ENCODE results near the gene RNPEPL1. TPM values are rescaled to one million over a fixed set of nuclear protein-coding genes. Genes with fewer than 3 reads are reported as not detected.
A peak's percentile ranks its signal among the peaks of the same experiment; 100 is the strongest.

The RNPEPL1 gene
- total and polyA plus RNA-seq, 2 donors = 14.3 to 109 TPM

GRCh38 chr2:240578488-240578887 lies 10.2 kb downstream of the RNPEPL1 start:
- no peak for DNase-seq (ENCODE audit: low read depth in 6 of 9, low spot score in 9 of 9)
- Histone ChIP-seq H3K27me3 (ENCODE audit: control insufficient read depth in 2 of 2, insufficient read depth in 1 of 2, low read length in 1 of 2) (no peaks in the 10 kb centered on the region), H3K36me3 (ENCODE audit: control insufficient read depth in 2 of 2, insufficient read depth in 2 of 2, low read length in 1 of 2) (peaks cover 55 to 59% of the 10 kb centered on the region in 2 donors), H3K9me3 (ENCODE audit: control insufficient read depth in 2 of 2, insufficient read depth in 1 of 2, low read length in 1 of 2) (no peaks in the 10 kb centered on the region), H3K27ac (ENCODE audit: low read depth in 1 of 2, low read length in 1 of 2) (peak overlapping the region in 1 of 2 donors; percentile 9), H3K4me3 (ENCODE audit: low read length in 2 of 2) (no peak overlapping the region), H3K4me1 (ENCODE audit: control insufficient read depth in 2 of 2, insufficient read depth in 2 of 2, low read length in 2 of 2) (peaks cover 3 to 14% of the 10 kb centered on the region in 2 donors)
- WGBS = 96% methylated on average over 8 of the region's 8 CpGs

DNA sequence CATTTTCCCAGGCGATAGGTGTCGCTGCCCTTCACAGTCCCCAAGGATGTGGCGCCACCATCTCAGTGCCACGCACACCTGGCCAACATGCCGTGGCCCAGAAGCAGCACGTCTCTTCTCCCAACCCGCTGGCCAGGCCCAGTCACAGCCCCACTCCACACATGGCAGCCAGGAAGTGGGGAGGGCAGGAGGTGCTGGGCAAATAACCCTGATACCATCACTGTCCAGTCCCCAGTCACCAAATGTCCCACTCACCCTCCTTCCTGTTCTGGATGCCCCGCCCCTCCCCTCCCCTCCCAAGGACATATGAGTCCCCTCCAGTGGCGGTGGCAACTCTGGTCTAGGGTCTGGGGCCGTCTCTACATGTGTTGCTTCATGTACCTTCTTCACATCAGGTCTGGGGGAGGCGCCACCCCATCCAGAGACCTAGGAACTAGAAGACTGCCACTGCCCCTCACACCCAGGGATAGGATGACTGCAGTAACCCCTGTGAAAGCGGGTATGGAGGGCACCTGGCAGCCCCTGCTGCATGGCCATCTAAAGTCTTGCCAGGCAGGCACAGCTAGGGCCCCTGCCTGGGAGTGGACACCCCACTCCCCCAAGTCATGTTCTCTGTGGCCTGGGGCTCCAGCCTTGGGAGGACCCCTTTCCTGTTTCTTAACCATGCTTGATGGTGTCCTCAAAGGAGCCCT lies 10.9 kb downstream of the RNPEPL1 start:
- Histone ChIP-seq H3K27me3 (ENCODE audit: control insufficient read depth in 2 of 2, insufficient read depth in 1 of 2, low read length in 1 of 2) (no peaks in the 10 kb centered on the region), H3K4me3 (ENCODE audit: low read length in 2 of 2) (no peak overlapping the region), H3K4me1 (ENCODE audit: control insufficient read depth in 2 of 2, insufficient read depth in 2 of 2, low read length in 2 of 2) (peaks cover 3 to 14% of the 10 kb centered on the region in 2 donors), H3K36me3 (ENCODE audit: control insufficient read depth in 2 of 2, insufficient read depth in 2 of 2, low read length in 1 of 2) (peaks cover 50 to 52% of the 10 kb centered on the region in 2 donors), H3K27ac (ENCODE audit: low read depth in 1 of 2, low read length in 1 of 2) (peak overlapping the region in 1 of 2 donors; percentile 73), H3K9me3 (ENCODE audit: control insufficient read depth in 2 of 2, insufficient read depth in 1 of 2, low read length in 1 of 2) (no peaks in the 10 kb centered on the region)
- no peak for DNase-seq (ENCODE audit: low read depth in 6 of 9, low spot score in 9 of 9)
- 97% methylated on average over 12 of the region's 12 CpGs for WGBS

GRCh38 chr2:240579771-240580614 lies 11.7 kb downstream of the RNPEPL1 start:
- WGBS = 85% methylated on average over 27 of the region's 27 CpGs

GRCh38 chr2:240581811-240582210 lies 13.5 kb downstream of the RNPEPL1 start:
- Histone ChIP-seq H3K36me3 (ENCODE audit: control insufficient read depth in 2 of 2, insufficient read depth in 2 of 2, low read length in 1 of 2) (peaks cover 26 to 30% of the 10 kb centered on the region in 2 donors), H3K27ac (ENCODE audit: low read depth in 1 of 2, low read length in 1 of 2) (no peak overlapping the region), H3K9me3 (ENCODE audit: control insufficient read depth in 2 of 2, insufficient read depth in 1 of 2, low read length in 1 of 2) (no peaks in the 10 kb centered on the region), H3K27me3 (ENCODE audit: control insufficient read depth in 2 of 2, insufficient read depth in 1 of 2, low read length in 1 of 2) (no peaks in the 10 kb centered on the region), H3K4me3 (ENCODE audit: low read length in 2 of 2) (no peak overlapping the region), H3K4me1 (ENCODE audit: control insufficient read depth in 2 of 2, insufficient read depth in 2 of 2, low read length in 2 of 2) (peaks cover 16 to 27% of the 10 kb centered on the region in 2 donors)
- no peak for DNase-seq (ENCODE audit: low read depth in 6 of 9, low spot score in 9 of 9)
- WGBS = 98% methylated on average over 5 of the region's 5 CpGs

More at GRCh38 chr2:240579771-240580614, 11.7 kb downstream of the RNPEPL1 start:
- Histone ChIP-seq H3K36me3 (ENCODE audit: control insufficient read depth in 2 of 2, insufficient read depth in 2 of 2, low read length in 1 of 2) (peaks cover 42 to 44% of the 10 kb centered on the region in 2 donors), H3K9me3 (ENCODE audit: control insufficient read depth in 2 of 2, insufficient read depth in 1 of 2, low read length in 1 of 2) (no peaks in the 10 kb centered on the region), H3K27ac (ENCODE audit: low read depth in 1 of 2, low read length in 1 of 2) (no peak overlapping the region), H3K4me3 (ENCODE audit: low read length in 2 of 2) (no peak overlapping the region), H3K4me1 (ENCODE audit: control insufficient read depth in 2 of 2, insufficient read depth in 2 of 2, low read length in 2 of 2) (peaks cover 8 to 18% of the 10 kb centered on the region in 2 donors), H3K27me3 (ENCODE audit: control insufficient read depth in 2 of 2, insufficient read depth in 1 of 2, low read length in 1 of 2) (no peaks in the 10 kb centered on the region)
- DNase-seq (ENCODE audit: low read depth in 6 of 9, low spot score in 9 of 9) = peak in 2 of 9 donors; percentile 48 to 60

DNA sequence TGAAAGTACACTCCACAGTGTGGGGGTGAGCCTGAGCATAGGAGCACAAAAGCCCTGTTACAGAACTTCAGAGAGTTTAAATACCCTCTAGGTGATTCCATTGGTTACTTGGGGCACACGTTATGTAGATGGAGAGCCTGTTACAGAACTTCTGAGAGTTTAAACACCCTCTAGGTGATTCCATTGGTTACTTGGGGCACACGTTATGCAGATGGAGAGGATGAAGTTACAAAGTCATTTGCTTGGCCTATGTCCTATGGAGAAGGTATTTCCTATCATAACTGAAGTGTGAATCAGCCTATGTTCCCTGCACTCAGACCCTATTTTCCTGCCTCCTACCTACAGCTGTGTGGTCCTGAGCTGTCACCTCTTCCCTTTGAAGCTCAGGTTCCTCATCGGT lies 14.5 kb downstream of the RNPEPL1 start:
- peaks cover 22 to 34% of the 10 kb centered on the region in 2 donors for H3K4me1 ChIP-seq (ENCODE audit: control insufficient read depth in 2 of 2, insufficient read depth in 2 of 2, low read length in 2 of 2)
- H3K4me3 ChIP-seq (ENCODE audit: low read length in 2 of 2) = no peak overlapping the region
- no peak overlapping the region for H3K27ac ChIP-seq (ENCODE audit: low read depth in 1 of 2, low read length in 1 of 2)
- H3K9me3 ChIP-seq (ENCODE audit: control insufficient read depth in 2 of 2, insufficient read depth in 1 of 2, low read length in 1 of 2) = no peaks in the 10 kb centered on the region
- DNase-seq (ENCODE audit: low read depth in 6 of 9, low spot score in 9 of 9) = no peak
- no peaks in the 10 kb centered on the region for H3K27me3 ChIP-seq (ENCODE audit: control insufficient read depth in 2 of 2, insufficient read depth in 1 of 2, low read length in 1 of 2)
- H3K36me3 ChIP-seq (ENCODE audit: control insufficient read depth in 2 of 2, insufficient read depth in 2 of 2, low read length in 1 of 2) = peaks cover 17 to 20% of the 10 kb centered on the region in 2 donors
- whole genome bisulfite sequencing = 98% methylated on average over 3 of the region's 3 CpGs

- H3K27ac ChIP-seq (ENCODE audit: low read depth in 1 of 2, low read length in 1 of 2) = no peak overlapping the region
- no peak for DNase-seq (ENCODE audit: low read depth in 6 of 9, low spot score in 9 of 9)
- WGBS = 97% methylated on average over 4 of the region's 4 CpGs
- no peaks in the 10 kb centered on the region for H3K9me3 ChIP-seq (ENCODE audit: control insufficient read depth in 2 of 2, insufficient read depth in 1 of 2, low read length in 1 of 2)
- no peaks in the 10 kb centered on the region for H3K27me3 ChIP-seq (ENCODE audit: control insufficient read depth in 2 of 2, insufficient read depth in 1 of 2, low read length in 1 of 2)
- peaks cover 32 to 43% of the 10 kb centered on the region in 2 donors for H3K4me1 ChIP-seq (ENCODE audit: control insufficient read depth in 2 of 2, insufficient read depth in 2 of 2, low read length in 2 of 2)
- peaks cover 7 to 16% of the 10 kb centered on the region in 2 donors for H3K36me3 ChIP-seq (ENCODE audit: control insufficient read depth in 2 of 2, insufficient read depth in 2 of 2, low read length in 1 of 2)
- no peak overlapping the region for H3K4me3 ChIP-seq (ENCODE audit: low read length in 2 of 2)
Measured at GRCh38 chr2:240583774-240584173, 15.5 kb downstream of the RNPEPL1 start.

- H3K4me3 ChIP-seq (ENCODE audit: low read length in 2 of 2) = no peak overlapping the region
- peaks cover 29 to 41% of the 10 kb centered on the region in 2 donors for H3K4me1 ChIP-seq (ENCODE audit: control insufficient read depth in 2 of 2, insufficient read depth in 2 of 2, low read length in 2 of 2)
- no peak for DNase-seq (ENCODE audit: low read depth in 6 of 9, low spot score in 9 of 9)
- no peaks in the 10 kb centered on the region for H3K9me3 ChIP-seq (ENCODE audit: control insufficient read depth in 2 of 2, insufficient read depth in 1 of 2, low read length in 1 of 2)
- peaks cover 4 to 13% of the 10 kb centered on the region in 2 donors for H3K36me3 ChIP-seq (ENCODE audit: control insufficient read depth in 2 of 2, insufficient read depth in 2 of 2, low read length in 1 of 2)
- 86% methylated on average over 4 of the region's 4 CpGs for WGBS
- H3K27me3 ChIP-seq (ENCODE audit: control insufficient read depth in 2 of 2, insufficient read depth in 1 of 2, low read length in 1 of 2) = no peaks in the 10 kb centered on the region
- no peak overlapping the region for H3K27ac ChIP-seq (ENCODE audit: low read depth in 1 of 2, low read length in 1 of 2)
Measured at GRCh38 chr2:240584486-240585031, 16.3 kb downstream of the RNPEPL1 start.

DNA sequence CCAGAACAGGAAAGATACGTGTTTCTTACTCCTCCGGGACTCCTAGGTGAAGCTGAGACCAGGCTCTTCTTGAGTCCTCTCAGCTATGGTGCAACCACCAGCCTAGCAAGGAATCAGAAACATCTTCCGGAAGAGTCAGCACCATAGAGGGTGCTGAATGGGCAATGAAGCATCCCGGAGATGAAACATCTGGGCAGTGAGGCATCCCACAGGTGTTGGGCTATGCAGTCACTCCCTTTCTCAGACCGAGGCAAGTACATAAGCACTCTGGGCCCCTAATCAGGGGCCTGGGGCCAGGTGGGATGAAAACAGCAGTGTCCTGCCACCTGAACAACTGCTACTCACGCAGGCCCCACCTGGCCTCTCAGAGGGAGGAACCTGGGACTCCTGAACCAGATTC lies 16.8 kb downstream of the RNPEPL1 start:
- whole genome bisulfite sequencing = 96% methylated on average over 6 of the region's 6 CpGs
- Histone ChIP-seq H3K9me3 (ENCODE audit: control insufficient read depth in 2 of 2, insufficient read depth in 1 of 2, low read length in 1 of 2) (no peaks in the 10 kb centered on the region), H3K36me3 (ENCODE audit: control insufficient read depth in 2 of 2, insufficient read depth in 2 of 2, low read length in 1 of 2) (peaks cover 10 to 16% of the 10 kb centered on the region in 2 donors), H3K27me3 (ENCODE audit: control insufficient read depth in 2 of 2, insufficient read depth in 1 of 2, low read length in 1 of 2) (no peaks in the 10 kb centered on the region), H3K4me3 (ENCODE audit: low read length in 2 of 2) (peak overlapping the region in 1 of 2 donors; percentile 87), H3K27ac (ENCODE audit: low read depth in 1 of 2, low read length in 1 of 2) (no peak overlapping the region), H3K4me1 (ENCODE audit: control insufficient read depth in 2 of 2, insufficient read depth in 2 of 2, low read length in 2 of 2) (peaks cover 29 to 35% of the 10 kb centered on the region in 2 donors)
- no peak for DNase-seq (ENCODE audit: low read depth in 6 of 9, low spot score in 9 of 9)

All from thymus (tissue), 11 donors.